ENCODE measurements around the gene NXF2B.
"Not testable (repeated sequence)": the region's sequence is repeated elsewhere in the genome, so short reads cannot be mapped to it uniquely, and the experiment has no call there.

Gene NXF2B, protein sequence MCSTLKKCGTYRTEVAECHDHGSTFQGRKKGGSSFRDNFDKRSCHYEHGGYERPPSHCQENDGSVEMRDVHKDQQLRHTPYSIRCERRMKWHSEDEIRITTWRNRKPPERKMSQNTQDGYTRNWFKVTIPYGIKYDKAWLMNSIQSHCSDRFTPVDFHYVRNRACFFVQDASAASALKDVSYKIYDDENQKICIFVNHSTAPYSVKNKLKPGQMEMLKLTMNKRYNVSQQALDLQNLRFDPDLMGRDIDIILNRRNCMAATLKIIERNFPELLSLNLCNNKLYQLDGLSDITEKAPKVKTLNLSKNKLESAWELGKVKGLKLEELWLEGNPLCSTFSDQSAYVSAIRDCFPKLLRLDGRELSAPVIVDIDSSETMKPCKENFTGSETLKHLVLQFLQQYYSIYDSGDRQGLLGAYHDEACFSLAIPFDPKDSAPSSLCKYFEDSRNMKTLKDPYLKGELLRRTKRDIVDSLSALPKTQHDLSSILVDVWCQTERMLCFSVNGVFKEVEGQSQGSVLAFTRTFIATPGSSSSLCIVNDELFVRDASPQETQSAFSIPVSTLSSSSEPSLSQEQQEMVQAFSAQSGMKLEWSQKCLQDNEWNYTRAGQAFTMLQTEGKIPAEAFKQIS

GRCh38 chrX:102439908-102440307 is at the start of gene NXF2B:
TSS of gene NXF2B (minus strand) at chrX:102440008. CDS start at chrX:102380036, 59,972 bp downstream.
- DNase-seq (ENCODE audit: low read depth): not testable (repeated sequence)

DNA sequence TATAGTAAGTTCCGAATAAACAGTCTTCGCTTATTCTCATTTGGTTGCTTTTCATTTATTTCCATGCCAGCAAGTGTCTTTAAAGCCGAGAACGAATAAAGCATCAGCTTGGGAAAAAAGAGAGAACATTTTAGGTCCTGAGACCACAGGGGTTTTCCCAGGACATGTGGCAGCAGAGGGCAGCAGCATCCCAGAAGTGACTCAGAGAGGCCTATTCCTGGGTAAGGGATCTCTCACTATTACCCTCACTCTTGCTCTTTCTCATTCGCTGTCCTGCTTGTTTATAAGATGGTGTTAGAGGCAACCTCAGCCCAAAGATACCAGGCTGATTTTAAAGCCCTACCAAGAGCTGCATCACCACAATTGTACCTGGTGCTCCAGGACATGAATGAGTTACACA is 39.0 kb upstream of the NXF2B start:
- DNase-seq (ENCODE audit: low read depth): not testable (repeated sequence)

GRCh38 chrX:102471762-102472220 is 32.0 kb upstream of the NXF2B start, which contains the start of gene TCP11X2:
TSS of gene TCP11X2 (minus strand) at chrX:102471812.
- DNase-seq (ENCODE audit: low read depth): not testable (repeated sequence)

DNA sequence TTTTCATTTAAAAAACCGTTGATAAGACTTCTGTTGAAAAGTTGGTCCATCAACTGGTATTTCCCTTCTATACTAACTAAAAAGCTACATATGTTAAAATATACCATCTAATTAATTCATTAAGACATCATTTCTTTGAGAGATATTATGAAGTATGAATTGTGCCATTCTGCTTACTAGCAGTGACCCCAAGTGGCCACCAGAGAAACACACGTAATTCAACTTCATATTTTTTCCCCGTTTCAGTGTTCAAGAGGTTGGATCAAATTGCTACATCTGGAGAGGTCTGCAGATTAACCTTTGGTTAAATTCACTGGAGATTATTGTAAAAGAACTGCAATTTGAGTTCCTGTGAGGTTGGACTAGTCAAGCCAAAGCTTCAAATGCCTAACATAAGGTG is 30.4 kb upstream of the NXF2B start:
- not testable (repeated sequence) for DNase-seq (ENCODE audit: low read depth)

- not testable (repeated sequence) for DNase-seq (ENCODE audit: low read depth)
These were observed 18.8 kb upstream of the NXF2B start for GRCh38 chrX:102458615-102459014.

GRCh38 chrX:102414493-102414892 is 25.3 kb downstream of the NXF2B start:
- DNase-seq (ENCODE audit: low read depth): not testable (repeated sequence)

- peak; percentile 42 for DNase-seq (ENCODE audit: low read depth)
These were observed 93.9 kb downstream of the NXF2B start for GRCh38 chrX:102345916-102346315.

- no peak for DNase-seq (ENCODE audit: low read depth)
These were observed 97.9 kb downstream of the NXF2B start for GRCh38 chrX:102341867-102342266.

GRCh38 chrX:102339312-102340298 is 100.2 kb downstream of the NXF2B start:
- no peak for DNase-seq (ENCODE audit: low read depth)

- no peak for DNase-seq (ENCODE audit: low read depth)
These were observed 101.6 kb downstream of the NXF2B start for GRCh38 chrX:102338162-102338561.
